HG03175 (cell line): Measurements from ENCODE around the gene WNT8A.

ENCODE experiments used
- ATAC-seq: cut with Tn5 transposase; IDR thresholded peaks from one replicate; pipeline ENCODE4 v1.9.1; 2021; ENCODE audit warnings: mild to moderate bottlenecking, moderate library complexity; ENCODE audit not compliant: unreplicated experiment

The WNT8A gene

DNA sequence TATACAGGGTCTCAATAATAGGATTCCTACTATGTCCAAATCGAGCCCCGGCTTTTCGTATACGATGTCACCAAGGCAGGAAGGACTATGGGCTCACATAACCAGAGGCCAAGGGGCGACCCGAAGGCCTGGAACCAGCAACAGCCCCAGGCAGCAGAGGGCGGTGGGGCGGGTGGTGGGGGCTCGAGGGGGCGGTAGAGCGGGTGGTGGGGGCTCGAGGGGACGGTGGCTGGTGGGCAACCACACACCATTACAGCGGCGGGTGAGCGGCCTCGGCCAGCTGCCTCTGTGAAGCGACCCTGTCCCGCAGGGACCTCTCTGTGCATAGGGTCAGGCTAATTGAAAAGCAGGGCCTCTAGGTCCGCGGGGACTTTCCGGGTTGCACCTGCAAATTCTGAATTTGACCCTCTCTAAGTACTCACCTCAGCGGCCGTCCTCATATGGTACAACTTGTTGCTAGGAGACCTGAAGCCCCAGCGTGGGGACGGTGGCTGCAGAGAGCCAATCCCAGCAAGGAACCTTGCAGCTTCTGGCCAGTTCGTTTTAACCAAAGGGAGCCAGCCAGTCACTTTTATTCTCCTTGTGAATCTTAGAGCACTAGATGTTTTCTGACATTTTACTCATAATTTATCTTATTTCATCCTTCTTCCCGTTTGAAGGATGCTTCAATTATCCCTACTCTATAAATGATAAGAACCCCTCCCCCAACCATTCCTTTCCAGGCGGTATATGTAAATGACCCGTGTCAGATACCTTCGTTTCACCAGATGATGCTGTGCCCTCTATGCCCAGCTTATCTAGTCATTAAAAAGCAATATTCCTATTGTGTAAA is 55.3 kb downstream of the WNT8A start, which contains the start of gene NME5:
NME5 (minus strand) TSS at position 480 of the 832 bp plus-strand sequence. CDS start 648 bp downstream, outside the sequence.
- no peak for ATAC-seq

DNA sequence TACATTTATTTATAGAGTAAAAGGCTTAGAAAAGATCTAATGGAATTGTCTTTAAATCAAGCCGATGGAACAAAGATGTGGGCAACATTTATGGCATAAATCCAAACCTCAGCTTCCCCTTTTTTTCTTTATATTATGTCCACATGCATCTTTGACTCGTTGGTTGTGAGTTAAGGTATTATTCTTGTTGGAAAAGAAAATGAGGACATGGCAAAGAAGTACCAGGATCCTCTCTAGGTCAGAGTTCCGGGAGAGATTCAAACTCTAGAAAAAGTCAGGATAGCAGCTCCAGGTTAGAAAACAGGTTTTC is 55.9 kb downstream of the WNT8A start:
- no peak for ATAC-seq

DNA sequence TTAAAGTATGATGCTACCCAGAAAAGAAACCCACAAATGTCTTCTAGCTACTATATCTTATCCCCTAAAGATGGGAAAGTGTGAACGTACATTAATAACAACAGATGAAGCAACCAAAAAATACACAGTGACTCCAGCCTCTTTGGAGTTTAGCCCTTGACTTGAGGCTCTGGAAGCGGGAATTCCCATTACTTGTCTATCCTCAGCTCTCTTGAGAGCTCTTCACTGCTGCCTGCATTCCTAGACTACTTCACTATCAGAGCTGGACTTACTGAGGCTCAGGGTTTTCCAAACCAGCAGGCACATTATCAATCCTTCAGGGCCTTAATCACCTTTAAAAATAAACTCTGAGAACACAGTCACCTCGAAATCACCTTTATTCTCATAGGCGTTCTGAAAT is 56.4 kb downstream of the WNT8A start:
- ATAC-seq, result no peak
